Endothelial cell of umbilical vein (primary cell): ENCODE measurements around the gene SETBP1. TPM values are rescaled to one million over a fixed set of nuclear protein-coding genes. Genes with fewer than 3 reads are reported as not detected.

ENCODE experiments used
- BruUV-seq: library from RNA; stranded (reverse); fragments of 400-500 nt; replicated peaks from 2 replicates; lab custom pipeline; 2021; lab: Mats Ljungman, UMichigan
- CTCF ChIA-PET: fragments of 300-600, 350-600 bp; sonication (Branson Sonifier 250); formaldehyde crosslinking; loops from one replicate; lab custom pipeline; 2021; ENCODE audit warnings: antibody characterized with exemption, inconsistent platforms; lab: Charles Lee
- POLR2A ChIA-PET: fragments of 300-600, 350-600 bp; sonication (Branson Sonifier 250); formaldehyde crosslinking; loops from one replicate; lab custom pipeline; 2021; ENCODE audit warnings: antibody characterized with exemption, inconsistent platforms; lab: Charles Lee
- DNase-seq: peaks from one replicate; pipeline ENCODE4 v3.0.0-alpha.2; 2011; ENCODE audit warnings: low read depth, low spot score
- FAIRE-seq: peaks from 2 replicates; lab custom pipeline; 2011; peaks lifted over from hg19 to GRCh38; lab: Jason Lieb, UNC
- H2AFZ ChIP-seq: 2 replicates; pipeline ENCODE4 v1.6.0; 2012; ENCODE audit warnings: low read depth, low read length, control low read depth, inconsistent platforms
- H3K27ac ChIP-seq: 2 replicates; pipeline ENCODE4 v1.5.1; 2011; ENCODE audit warnings: low read depth, mild to moderate bottlenecking, control low read depth, low read length, moderate library complexity; ENCODE audit not compliant: insufficient read depth
- H3K27me3 ChIP-seq, 2 experiments: 2 replicates each; pipeline versions ENCODE4 v1.6.0 to v1.6.1; 2011; ENCODE audit warnings: low read length in 2 of 2, mixed read lengths in 1 of 2; ENCODE audit not compliant: control insufficient read depth in 2 of 2, insufficient read depth in 2 of 2
- H3K36me3 ChIP-seq, 2 experiments: 2 replicates in 1 of 2; 3 replicates in 1 of 2; pipeline ENCODE4 v1.5.1; 2011; ENCODE audit warnings: low read length in 2 of 2, mild to moderate bottlenecking in 1 of 2, moderate library complexity in 1 of 2; ENCODE audit not compliant: control insufficient read depth in 2 of 2, insufficient read depth in 2 of 2; ENCODE audit errors: extremely low read depth in 1 of 2
- H3K4me1 ChIP-seq: 3 replicates; pipeline ENCODE4 v1.5.1; 2011; ENCODE audit warnings: mild to moderate bottlenecking, low read length; ENCODE audit not compliant: control insufficient read depth, insufficient read depth; ENCODE audit errors: extremely low read depth
- H3K4me2 ChIP-seq: 2 replicates; pipeline ENCODE4 v1.6.1; 2011; ENCODE audit warnings: low read length, control low read depth, mixed read lengths; ENCODE audit not compliant: insufficient read depth
- H3K4me3 ChIP-seq, 3 experiments: fragments of 200-600 bp in 1 of 3; sonication (generic), shearing (Covaris generic) in 1 of 3; replicated peaks in 1 of 3; 2 replicates each; pipeline ENCODE4 v1.5.1; 2011 to 2016; ENCODE audit warnings: control low read depth in 3 of 3, low read length in 3 of 3, mild to moderate bottlenecking in 2 of 3, inconsistent platforms in 1 of 3, low read depth in 1 of 3, moderate library complexity in 1 of 3; ENCODE audit not compliant: insufficient read depth in 1 of 3
- H3K79me2 ChIP-seq: 2 replicates; pipeline ENCODE4 v1.6.0; 2012; ENCODE audit warnings: low read length, inconsistent platforms; ENCODE audit not compliant: control insufficient read depth, insufficient read depth
- H3K9ac ChIP-seq: replicated peaks from 2 replicates; pipeline ENCODE3; 2011; ENCODE audit warnings: low read length, control low read depth; ENCODE audit not compliant: insufficient read depth; ENCODE audit errors: extremely low read depth
- H3K9me1 ChIP-seq: replicated peaks from 3 replicates; pipeline ENCODE4 v1.6.0; 2011; ENCODE audit warnings: mild to moderate bottlenecking, low read length; ENCODE audit not compliant: control insufficient read depth, insufficient read depth; ENCODE audit errors: extremely low read depth
- H3K9me3 ChIP-seq: replicated peaks from 2 replicates; pipeline ENCODE4 v1.5.1; 2012; ENCODE audit warnings: low read length, inconsistent platforms; ENCODE audit not compliant: control insufficient read depth, insufficient read depth
- H4K20me1 ChIP-seq: replicated peaks from 2 replicates; pipeline ENCODE3; 2011; ENCODE audit warnings: mild to moderate bottlenecking, low read length; ENCODE audit not compliant: control insufficient read depth, insufficient read depth; ENCODE audit errors: extremely low read depth
- EZH2 ChIP-seq: IDR thresholded peaks from 2 replicates; pipeline ENCODE4 v1.6.1; 2012; ENCODE audit warnings: borderline replicate concordance, low read depth, mild to moderate bottlenecking, moderate library complexity, low read length, inconsistent platforms; ENCODE audit not compliant: severe bottlenecking
- FOS ChIP-seq: IDR thresholded peaks from 2 replicates; pipeline ENCODE4 v1.6.1; 2011; ENCODE audit warnings: mild to moderate bottlenecking, low read length, moderate library complexity, borderline replicate concordance; ENCODE audit not compliant: insufficient read depth
- GATA2 ChIP-seq: IDR thresholded peaks from 2 replicates; pipeline ENCODE4 v1.7.0; 2011; ENCODE audit warnings: low read depth, mild to moderate bottlenecking, moderate library complexity, mixed read lengths, low read length; ENCODE audit not compliant: insufficient read length, insufficient read depth
- JUN ChIP-seq: IDR thresholded peaks from 2 replicates; pipeline ENCODE4 v1.6.1; 2011; ENCODE audit warnings: borderline replicate concordance, low read depth; ENCODE audit not compliant: insufficient read length, insufficient read depth
- MYC ChIP-seq: IDR thresholded peaks from one replicate; pipeline ENCODE4 v1.6.1; 2011; ENCODE audit warnings: mild to moderate bottlenecking, low read depth, low read length
- POLR2AphosphoS5 ChIP-seq: IDR thresholded peaks from 2 replicates; pipeline ENCODE4 v1.6.1; 2012; ENCODE audit warnings: low read depth, mild to moderate bottlenecking, control low read depth, low read length, moderate library complexity; ENCODE audit not compliant: insufficient read depth
- dilution Hi-C: fragments of 300-500 bp; cut with MboI; formaldehyde crosslinking; loops from one replicate; pipeline ENCODE4 v1.15.0; 2019; ENCODE audit warnings: low sequenced_read_pairs; ENCODE audit not compliant: extremely low pct_ligation_motif_present
- intact Hi-C: fragments of 100-400 bp; cut with micrococcal nuclease; formaldehyde crosslinking; loops from one replicate; pipeline ENCODE4 v1.10.0; 2022
- polyA plus RNA-seq, 4 experiments: library from polyadenylated mRNA; depleted of rRNA in 3 of 4; stranded (reverse) in 3 of 4; unstranded in 1 of 4; fragments of >200 nt; gene quantifications; 2 replicates each; pipeline versions ENCODE4 v1.2.1 to v1.2.3, GENCODE V29; 2011 to 2012; ENCODE audit warnings: missing spikeins in 1 of 4
- total RNA-seq: library from RNA; stranded (reverse); gene quantifications from 2 replicates; pipeline ENCODE4 v1.2.3, GENCODE V29; 2021
- TF ChIP-seq, protein P1 (sequence below), 2 donors: IDR thresholded peaks; 1 replicate in 1 of 2; 2 replicates in 1 of 2; pipeline ENCODE4 v1.5.1; 2011; ENCODE audit warnings: low read length in 2 of 2, mild to moderate bottlenecking in 2 of 2, moderate library complexity in 2 of 2, control low read depth in 1 of 2, inconsistent platforms in 1 of 2, low read depth in 1 of 2; ENCODE audit not compliant: insufficient read depth in 1 of 2; ENCODE audit errors: extremely low read depth in 1 of 2
- TF ChIP-seq, protein P2 (sequence below): IDR thresholded peaks from 2 replicates; pipeline ENCODE4 v1.6.1; 2011; ENCODE audit not compliant: insufficient read depth, insufficient read length

Gene SETBP1
- total and polyA plus RNA-seq, 2 donors (not counting 3 experiments of a cell fraction or from before 2014, with no cell fraction given) = 0.76 to 3.1 TPM

DNA sequence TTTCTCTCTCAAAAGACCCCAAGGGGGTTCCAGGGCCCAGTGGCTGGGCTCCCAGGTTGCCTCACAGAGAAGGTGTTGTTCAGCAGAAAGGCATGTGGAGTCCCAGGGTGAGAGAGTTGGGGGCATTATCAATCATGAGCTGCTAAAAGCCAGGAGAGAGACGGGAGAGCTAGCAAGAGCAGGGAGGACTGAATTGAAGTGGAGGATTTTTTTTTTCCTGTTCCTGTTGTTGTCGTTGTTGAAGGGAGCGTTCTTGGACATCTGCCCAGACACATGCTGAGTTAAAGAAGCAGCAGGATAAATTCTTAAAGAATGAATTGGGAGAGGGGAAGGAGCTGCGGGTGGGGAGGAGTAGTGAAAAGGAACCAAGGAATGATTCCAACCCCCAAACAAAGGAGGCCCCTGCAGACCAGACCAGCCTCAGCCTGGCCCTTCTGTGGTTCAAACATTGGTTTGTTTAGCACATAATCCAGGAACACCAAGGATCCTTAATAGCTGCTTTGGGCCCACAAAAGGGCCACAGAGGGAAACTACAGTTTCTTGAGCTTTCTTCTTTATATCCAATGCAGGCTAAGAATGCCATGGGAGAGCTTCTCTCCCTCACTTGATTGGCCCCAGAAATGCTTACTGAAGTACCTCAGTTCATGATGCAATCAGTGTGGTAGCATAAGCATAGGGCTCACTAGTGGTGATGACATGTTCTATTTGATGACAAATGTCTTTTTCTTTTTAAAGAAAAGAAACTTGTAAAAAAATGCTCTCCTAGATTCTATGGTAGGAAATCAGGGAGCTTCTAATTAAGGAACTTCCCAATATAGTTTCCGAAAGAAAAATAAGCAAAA, 146.0 kb downstream of the SETBP1 start:
- Histone ChIP-seq H3K4me2 (no peak overlapping the region), H3K79me2 (no peaks in the 10 kb centered on the region), H3K4me1 (no peaks in the 10 kb centered on the region), H3K4me3 (no peak overlapping the region), H2AFZ (peak overlapping the region; percentile 50), H3K36me3 (no peaks in the 10 kb centered on the region), H3K9me3 (no peaks in the 10 kb centered on the region), H3K27ac (no peak overlapping the region), H3K27me3 (no peaks in the 10 kb centered on the region), H4K20me1 (no peaks in the 10 kb centered on the region), H3K9me1 (no peaks in the 10 kb centered on the region), H3K9ac (no peak overlapping the region)
- FAIRE-seq (peak; percentile 58), DNase-seq (peak; percentile 91)
- TF ChIP-seq FOS (no peak), EZH2 (no peak), GATA2 (no peak), POLR2AphosphoS5 (no peak), JUN (no peak), MYC (no peak)
- TF ChIP-seq, protein P1, sequence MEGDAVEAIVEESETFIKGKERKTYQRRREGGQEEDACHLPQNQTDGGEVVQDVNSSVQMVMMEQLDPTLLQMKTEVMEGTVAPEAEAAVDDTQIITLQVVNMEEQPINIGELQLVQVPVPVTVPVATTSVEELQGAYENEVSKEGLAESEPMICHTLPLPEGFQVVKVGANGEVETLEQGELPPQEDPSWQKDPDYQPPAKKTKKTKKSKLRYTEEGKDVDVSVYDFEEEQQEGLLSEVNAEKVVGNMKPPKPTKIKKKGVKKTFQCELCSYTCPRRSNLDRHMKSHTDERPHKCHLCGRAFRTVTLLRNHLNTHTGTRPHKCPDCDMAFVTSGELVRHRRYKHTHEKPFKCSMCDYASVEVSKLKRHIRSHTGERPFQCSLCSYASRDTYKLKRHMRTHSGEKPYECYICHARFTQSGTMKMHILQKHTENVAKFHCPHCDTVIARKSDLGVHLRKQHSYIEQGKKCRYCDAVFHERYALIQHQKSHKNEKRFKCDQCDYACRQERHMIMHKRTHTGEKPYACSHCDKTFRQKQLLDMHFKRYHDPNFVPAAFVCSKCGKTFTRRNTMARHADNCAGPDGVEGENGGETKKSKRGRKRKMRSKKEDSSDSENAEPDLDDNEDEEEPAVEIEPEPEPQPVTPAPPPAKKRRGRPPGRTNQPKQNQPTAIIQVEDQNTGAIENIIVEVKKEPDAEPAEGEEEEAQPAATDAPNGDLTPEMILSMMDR (IDR thresholded peaks at IDR 0.05; ENCODE audit: extremely low read depth in 1 of 2, insufficient read depth in 1 of 2, low read depth in 1 of 2, low read length in 2 of 2) = no peak
- TF ChIP-seq, protein P2, sequence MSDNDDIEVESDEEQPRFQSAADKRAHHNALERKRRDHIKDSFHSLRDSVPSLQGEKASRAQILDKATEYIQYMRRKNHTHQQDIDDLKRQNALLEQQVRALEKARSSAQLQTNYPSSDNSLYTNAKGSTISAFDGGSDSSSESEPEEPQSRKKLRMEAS = no peak
- intact Hi-C loops = loop anchor here (5.0 to 10.0 kb wide), 2 partner anchors 102 to 144 kb away; partner anchors contain the start of gene SETBP1
- BruUV-seq = no TSS peak
- dilution Hi-C loops = no loop called here
- ChIA-PET CTCF (no interaction called here), POLR2A (no interaction called here)
